Measurements from ENCODE around the gene ARL15. TPM values are rescaled to one million over a fixed set of nuclear protein-coding genes. Genes with fewer than 3 reads are reported as not detected.

ARL15 gene
- total RNA-seq, 1 donor from 2014 or later = 28.9 TPM

DNA sequence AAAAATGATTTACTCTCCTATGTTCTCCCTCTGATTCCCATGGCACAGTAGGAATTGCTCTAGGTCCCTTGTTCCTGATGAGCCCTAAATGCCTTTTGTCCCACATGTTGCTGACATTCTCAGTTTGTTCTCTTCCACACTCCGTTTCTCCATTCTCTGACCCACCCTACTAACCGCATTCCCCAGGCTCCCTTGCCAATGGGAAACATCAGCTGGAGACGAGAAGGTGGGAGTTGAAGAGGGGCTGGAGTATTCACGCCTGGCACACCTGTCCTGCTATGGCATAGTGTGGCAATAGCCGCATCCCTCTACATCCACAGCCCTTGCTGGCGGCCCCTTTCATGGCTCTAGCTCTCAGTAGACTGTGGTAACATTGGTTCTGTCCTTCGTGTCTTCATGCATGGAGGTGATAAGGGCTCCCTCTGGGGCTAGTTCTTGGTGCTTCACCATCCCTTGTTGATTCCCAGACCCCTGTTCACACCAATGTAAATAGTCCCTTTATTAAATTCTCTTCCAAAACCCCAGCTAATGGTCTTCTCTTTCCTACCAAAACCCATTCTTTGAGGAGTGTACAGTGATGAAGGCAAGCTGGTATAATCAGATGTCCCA is 16.4 kb upstream of the ARL15 start:
- Mint-ChIP-seq H3K27me3 (no peaks in the 10 kb centered on the region), H3K4me3 (ENCODE audit: low read depth) (no peak overlapping the region), H3K9me3 (ENCODE audit: low read depth) (no peaks in the 10 kb centered on the region), H3K4me1 (ENCODE audit: low read depth) (no peaks in the 10 kb centered on the region), H3K27ac (no peak overlapping the region), H3K36me3 (ENCODE audit: insufficient read depth) (no peaks in the 10 kb centered on the region)
- no peak for DNase-seq (ENCODE audit: low spot score, unreplicated experiment)
- no peak for TF ChIP-seq CTCF (IDR thresholded peaks at IDR 0.05; ENCODE audit: unreplicated experiment)

DNA sequence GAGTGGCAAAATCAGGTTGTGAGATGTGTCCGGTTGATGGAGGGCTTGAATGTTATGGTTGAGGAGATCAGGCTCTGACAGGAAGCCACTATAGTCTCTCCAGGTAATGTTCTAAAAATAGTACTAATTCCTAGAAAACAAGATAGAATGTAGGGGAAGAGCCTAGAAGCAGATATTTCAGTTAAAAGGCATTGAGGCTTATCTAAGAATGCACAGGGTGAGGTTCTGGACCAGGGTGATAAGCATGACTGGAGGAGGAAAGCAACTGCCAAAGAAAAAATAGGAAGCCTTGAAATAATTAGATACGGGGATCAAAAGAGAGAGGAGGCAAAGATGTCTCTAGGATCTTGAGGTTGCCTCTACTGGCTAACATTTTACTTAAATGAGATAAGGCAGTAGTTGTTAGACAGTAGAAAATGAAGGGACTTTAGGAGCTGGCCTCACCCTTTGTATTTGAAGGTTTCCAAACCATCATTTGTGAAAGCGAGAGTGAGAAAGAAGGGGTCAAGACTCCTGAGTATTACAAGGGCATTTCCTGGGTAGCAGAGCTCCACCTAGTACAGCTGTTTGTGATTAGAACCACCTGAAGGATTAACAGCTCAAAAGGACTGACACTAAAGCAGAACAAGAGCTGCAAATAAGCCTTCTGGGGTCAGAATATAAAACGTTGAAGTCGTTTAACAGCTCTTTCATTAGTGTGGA is 15.4 kb upstream of the ARL15 start:
- no peak overlapping the region for H3K27ac Mint-ChIP-seq
- H3K4me3 Mint-ChIP-seq (ENCODE audit: low read depth) = no peak overlapping the region
- DNase-seq (ENCODE audit: low spot score, unreplicated experiment) = no peak
- no peaks in the 10 kb centered on the region for H3K27me3 Mint-ChIP-seq
- no peaks in the 10 kb centered on the region for H3K9me3 Mint-ChIP-seq (ENCODE audit: low read depth)
- TF ChIP-seq CTCF (IDR thresholded peaks at IDR 0.05; ENCODE audit: unreplicated experiment) = no peak
- peaks cover 2% of the 10 kb centered on the region for H3K4me1 Mint-ChIP-seq (ENCODE audit: low read depth)
- no peaks in the 10 kb centered on the region for H3K36me3 Mint-ChIP-seq (ENCODE audit: insufficient read depth)

DNA sequence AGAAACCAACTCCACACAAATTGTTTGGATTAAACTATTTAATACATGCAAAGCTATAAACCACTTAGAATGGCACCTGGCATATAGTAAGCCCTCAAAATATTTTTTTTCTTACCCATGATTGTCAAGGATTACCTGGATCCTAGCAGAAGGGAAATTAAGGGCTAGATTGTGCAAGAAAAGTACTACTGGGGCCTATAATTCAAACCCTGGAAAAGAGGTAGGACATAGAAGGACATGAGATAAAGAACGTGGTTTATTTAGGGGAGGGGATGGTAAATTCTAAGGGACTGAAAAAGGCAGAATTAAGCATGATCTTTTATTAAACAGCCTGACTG is 14.9 kb upstream of the ARL15 start:
- no peaks in the 10 kb centered on the region for H3K36me3 Mint-ChIP-seq (ENCODE audit: insufficient read depth)
- no peak overlapping the region for H3K27ac Mint-ChIP-seq
- no peaks in the 10 kb centered on the region for H3K27me3 Mint-ChIP-seq
- no peaks in the 10 kb centered on the region for H3K9me3 Mint-ChIP-seq (ENCODE audit: low read depth)
- no peak overlapping the region for H3K4me3 Mint-ChIP-seq (ENCODE audit: low read depth)
- peaks cover 5% of the 10 kb centered on the region for H3K4me1 Mint-ChIP-seq (ENCODE audit: low read depth)
- no peak for DNase-seq (ENCODE audit: low spot score, unreplicated experiment)
- TF ChIP-seq CTCF (IDR thresholded peaks at IDR 0.05; ENCODE audit: unreplicated experiment) = no peak

DNA sequence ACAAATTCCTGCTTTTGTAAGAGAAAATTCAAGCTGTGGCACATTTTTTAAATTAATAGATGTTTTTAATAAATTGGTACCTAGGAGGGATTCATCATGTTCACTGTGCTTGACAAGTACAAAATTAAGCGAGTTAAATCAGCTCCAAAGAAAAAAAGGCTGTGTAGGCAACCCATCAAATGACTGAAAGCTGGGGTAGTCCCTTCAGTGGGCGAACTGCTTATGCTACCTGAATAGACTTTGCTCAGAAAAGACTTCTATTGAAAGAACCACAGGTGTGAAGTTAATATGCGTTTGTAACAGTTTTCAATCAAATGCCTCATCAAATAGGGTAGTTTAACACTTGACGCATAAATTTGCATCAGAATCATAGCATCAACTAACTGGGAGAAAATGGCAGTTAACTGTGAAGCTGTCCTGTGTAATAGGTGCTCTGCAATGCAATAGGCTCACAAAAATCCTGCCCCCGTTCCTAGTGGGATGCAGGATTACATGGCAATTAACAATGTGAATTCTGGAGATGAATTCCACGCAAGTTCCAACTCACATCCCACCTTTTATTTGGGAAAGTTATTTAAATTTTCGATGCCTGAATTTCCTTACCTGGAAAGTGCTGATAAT is 14.4 kb upstream of the ARL15 start:
- H3K27me3 Mint-ChIP-seq = no peaks in the 10 kb centered on the region
- H3K27ac Mint-ChIP-seq = no peak overlapping the region
- no peak for TF ChIP-seq CTCF (IDR thresholded peaks at IDR 0.05; ENCODE audit: unreplicated experiment)
- H3K4me1 Mint-ChIP-seq (ENCODE audit: low read depth) = peaks cover 10% of the 10 kb centered on the region
- H3K4me3 Mint-ChIP-seq (ENCODE audit: low read depth) = no peak overlapping the region
- no peaks in the 10 kb centered on the region for H3K36me3 Mint-ChIP-seq (ENCODE audit: insufficient read depth)
- DNase-seq (ENCODE audit: low spot score, unreplicated experiment) = no peak
- no peaks in the 10 kb centered on the region for H3K9me3 Mint-ChIP-seq (ENCODE audit: low read depth)

GRCh38 chr5:54323495-54323894 is 13.1 kb upstream of the ARL15 start:
- Mint-ChIP-seq H3K27me3 (no peaks in the 10 kb centered on the region), H3K4me3 (ENCODE audit: low read depth) (no peak overlapping the region), H3K27ac (no peak overlapping the region), H3K36me3 (ENCODE audit: insufficient read depth) (no peaks in the 10 kb centered on the region), H3K4me1 (ENCODE audit: low read depth) (peaks cover 12% of the 10 kb centered on the region), H3K9me3 (ENCODE audit: low read depth) (no peaks in the 10 kb centered on the region)
- DNase-seq (ENCODE audit: low spot score, unreplicated experiment) = no peak
- TF ChIP-seq CTCF (IDR thresholded peaks at IDR 0.05; ENCODE audit: unreplicated experiment) = no peak
